K562 (cell line): ENCODE data around the gene PTPRT. TPM values are rescaled to one million over a fixed set of nuclear protein-coding genes. Genes with fewer than 3 reads are reported as not detected.

Source experiments
- ATAC-seq: fragments of 200-7000 bp; cut with Tn5 transposase; 3 replicates; pipeline ENCODE4 v1.9.1; 2020; ENCODE audit warnings: moderate library complexity
- BruUV-seq: library from RNA; stranded (reverse); fragments of 400-500 nt; replicated peaks from 2 replicates; lab custom pipeline; 2021; lab: Mats Ljungman, UMichigan
- CTCF ChIA-PET: fragments of 300-600 bp; formaldehyde crosslinking; extraction: SDS; loops from one replicate; lab custom pipeline; 2021; ENCODE audit warnings: low intra/inter-chr PET ratio; lab: Yijun Ruan, JAX
- POLR2A ChIA-PET: fragments of 300-600, 350-650 bp; sonication (Branson Sonifier 250); formaldehyde crosslinking; extraction: SDS; loops from one replicate; lab custom pipeline; 2021; ENCODE audit warnings: antibody characterized with exemption, inconsistent platforms; lab: Yijun Ruan, JAX
- DNase-seq, 4 experiments: peaks; one replicate each; pipeline versions ENCODE4 v3.0.0 to v3.0.0-alpha.2; 2011 to 2018; ENCODE audit warnings: low spot score in 3 of 4, mixed read lengths in 3 of 4; ENCODE audit errors: extremely low read depth in 1 of 4
- FAIRE-seq: peaks from 2 replicates; lab custom pipeline; 2011; peaks lifted over from hg19 to GRCh38; lab: Jason Lieb, UNC
- H2AFZ ChIP-seq: 2 replicates; pipeline ENCODE4 v1.6.0; 2011; ENCODE audit warnings: low read depth, low read length, control low read depth, inconsistent platforms
- H3K27ac ChIP-seq: fragments of 200-600 bp; 3 replicates; pipeline ENCODE4 v1.8.0; 2011; ENCODE audit warnings: low read depth, mild to moderate bottlenecking, control low read depth, inconsistent platforms, low read length, moderate library complexity, mixed read lengths; ENCODE audit errors: extremely low read depth
- H3K27me3 ChIP-seq, 2 experiments: fragments of 300-600 bp in 1 of 2; 2 replicates in 1 of 2; 3 replicates in 1 of 2; pipeline versions ENCODE4 v1.6.0 to v1.8.0; 2011; ENCODE audit warnings: inconsistent platforms in 2 of 2, low read length in 2 of 2, mild to moderate bottlenecking in 1 of 2, mixed read lengths in 1 of 2, moderate library complexity in 1 of 2; ENCODE audit not compliant: control insufficient read depth in 2 of 2, insufficient read depth in 2 of 2
- H3K36me3 ChIP-seq: fragments of 300-600 bp; 3 replicates; pipeline ENCODE4 v1.8.0; 2011; ENCODE audit warnings: mild to moderate bottlenecking, low read length, inconsistent platforms; ENCODE audit not compliant: control insufficient read depth, insufficient read depth
- H3K4me1 ChIP-seq, 2 experiments: fragments of 200-600 bp in 1 of 2; replicated peaks in 1 of 2; 2 replicates in 1 of 2; 3 replicates in 1 of 2; pipeline versions ENCODE4 v1.5.1 to v1.8.0; 2011; ENCODE audit warnings: inconsistent platforms in 2 of 2, low read length in 2 of 2, mild to moderate bottlenecking in 1 of 2, mixed read lengths in 1 of 2, moderate library complexity in 1 of 2; ENCODE audit not compliant: control insufficient read depth in 2 of 2, insufficient read depth in 2 of 2
- H3K4me2 ChIP-seq: 2 replicates; pipeline ENCODE4 v1.6.1; 2011; ENCODE audit warnings: low read length, control low read depth, inconsistent platforms, mixed read lengths; ENCODE audit not compliant: insufficient read depth
- H3K4me3 ChIP-seq: fragments of 200-600 bp; sonication (generic), shearing (Covaris generic); 2 replicates; pipeline ENCODE4 v1.5.1; 2016; ENCODE audit warnings: control low read depth, inconsistent platforms
- H3K79me2 ChIP-seq: fragments of 200-600 bp; 3 replicates; pipeline ENCODE4 v1.8.0; 2011; ENCODE audit warnings: low read length, inconsistent platforms; ENCODE audit not compliant: control insufficient read depth, insufficient read depth
- H3K9ac ChIP-seq, 2 experiments: 2 replicates each; pipeline versions ENCODE4 v1.6.0 to v1.6.1; 2011; ENCODE audit warnings: low read depth in 2 of 2, low read length in 2 of 2, control low read depth in 1 of 2, inconsistent platforms in 1 of 2, mild to moderate bottlenecking in 1 of 2, mixed read lengths in 1 of 2; ENCODE audit not compliant: insufficient read depth in 1 of 2
- H3K9me1 ChIP-seq: one replicate; pipeline ENCODE4 v1.6.0; 2011; ENCODE audit warnings: inconsistent platforms, mild to moderate bottlenecking, low read length, moderate library complexity; ENCODE audit not compliant: control insufficient read depth, insufficient read depth
- H3K9me3 ChIP-seq: replicated peaks from 2 replicates; pipeline ENCODE4 v1.5.1; 2011; ENCODE audit warnings: low read depth, low read length, inconsistent platforms; ENCODE audit not compliant: control insufficient read depth, insufficient read depth
- H4K20me1 ChIP-seq: replicated peaks from 2 replicates; pipeline ENCODE4 v1.6.1; 2011; ENCODE audit warnings: low read length, inconsistent platforms, mixed read lengths; ENCODE audit not compliant: control insufficient read depth, insufficient read depth
- ARID3B ChIP-seq: fragments of 250-450 bp; sonication (Bioruptor Pico); IDR thresholded peaks from 2 replicates; pipeline ENCODE4 v1.4.0; 2020; ENCODE audit warnings: borderline replicate concordance
- CBX5 ChIP-seq: IDR thresholded peaks from 2 replicates; pipeline ENCODE4 v1.6.1; 2014; ENCODE audit warnings: low read depth, borderline replicate concordance
- LARP7 ChIP-seq: fragments of 450-650 bp; IDR thresholded peaks from 2 replicates; pipeline ENCODE4 v1.6.1; 2016
- MEIS2 ChIP-seq: fragments of 450-650 bp; IDR thresholded peaks from 2 replicates; pipeline ENCODE4 v1.6.1; 2014; ENCODE audit warnings: mild to moderate bottlenecking; ENCODE audit not compliant: partially characterized antibody
- PPARD ChIP-seq: fragments of 250-450 bp; sonication (Bioruptor Pico); IDR thresholded peaks from 2 replicates; pipeline ENCODE4 v1.8.0; 2022; ENCODE audit warnings: inconsistent platforms, mild to moderate bottlenecking, moderate library complexity
- ZNF431 ChIP-seq: sonication (generic); formaldehyde crosslinking; IDR thresholded peaks from 2 replicates; pipeline ENCODE4 v1.8.0; 2022; ENCODE audit warnings: mild to moderate bottlenecking, missing genetic modification reagents
- WGBS: fragments of 100-300 bp; shearing (Covaris generic); methylation state at CpG from one replicate; pipeline ENCODE4 v1.1.6; 2016; ENCODE audit warnings: low coverage, mixed read lengths; ENCODE audit not compliant: insufficient coverage; ENCODE audit errors: missing lambda C conversion rate; 5-methylcytosine and 5-hydroxymethylcytosine counted together
- in situ Hi-C: fragments of 300-500 bp; cut with MboI; formaldehyde crosslinking; loops from 4 replicates; pipeline ENCODE4 v1.15.0; 2018; ENCODE audit warnings: inconsistent platforms, mixed read lengths
- intact Hi-C: fragments of 100-400 bp; cut with micrococcal nuclease; formaldehyde crosslinking; loops from 2 replicates; pipeline ENCODE4 v1.14.2; 2022
- polyA plus RNA-seq, 8 experiments: library from polyadenylated mRNA; depleted of rRNA in 4 of 8; stranded (reverse) in 5 of 8; unstranded in 3 of 8; fragments of >200 nt; fragmentation: Nextera tagmentation in 2 of 8; fragmentation: Illumina TruSeq in 1 of 8; extraction: Ambion mirVana in 2 of 8; extraction: Trizol in 1 of 8; gene quantifications; 2 replicates each; pipeline versions ENCODE4 v1.2.1 to v1.2.3, GENCODE V29; 2011 to 2014; ENCODE audit warnings: inconsistent platforms in 1 of 8, missing spikeins in 1 of 8
- total RNA-seq, 7 experiments: library from RNA; depleted of rRNA in 6 of 7; stranded (reverse); fragments of >200 nt in 6 of 7; fragmentation: Illumina TruSeq in 2 of 7; extraction: Trizol in 2 of 7; gene quantifications; 2 replicates each; pipeline versions ENCODE4 v1.2.1 to v1.2.3, GENCODE V29; 2011 to 2021; ENCODE audit warnings: low replicate concordance in 1 of 7

Gene PTPRT
- total and polyA plus RNA-seq, 9 of the 15 experiments (the other 6 are each of a cell fraction or from before 2014, with no cell fraction given) = not detected

GRCh38 chr20:42110301-42110700, 1079.4 kb downstream of the PTPRT start:
- DNase-seq = no peak
- BruUV-seq = no TSS peak
- H3K4me2 ChIP-seq = peak overlapping the region; percentile 25; the same call in 1 of the 2 replicates
- ChIA-PET CTCF (no interaction called here), POLR2A (interaction anchor here (0.6 to 1.1 kb wide), 3 partner anchors 9 to 57 kb away, joined by 3 read pairs; no protein-coding TSS in a partner anchor)
- no peaks in the 10 kb centered on the region for H3K9me1 ChIP-seq
- H2AFZ ChIP-seq = no peak overlapping the region
- no peak for FAIRE-seq
- TF ChIP-seq ZNF431 = no peak
- no peaks in the 10 kb centered on the region for H3K9me3 ChIP-seq
- no peaks in the 10 kb centered on the region for H3K4me1 ChIP-seq
- no peak overlapping the region for H3K9ac ChIP-seq
- intact Hi-C loops = no loop called here
- 3% methylated on average over 15 of the region's 15 CpGs for WGBS
- H3K36me3 ChIP-seq = no peaks in the 10 kb centered on the region
- no peak overlapping the region for H3K27ac ChIP-seq
- peaks cover 0 to 14% of the 10 kb centered on the region in 2 experiments; a peak in 3 of 5 replicates for H3K27me3 ChIP-seq
- H4K20me1 ChIP-seq = 0 out of 2 replicates have a peak, but pooled peaks cover 7% of the 10 kb centered on the region
- no peak overlapping the region for H3K4me3 ChIP-seq
- no peak for ATAC-seq
- H3K79me2 ChIP-seq = no peaks in the 10 kb centered on the region
- in situ Hi-C loops = no loop called here

- DNase-seq (no peak), FAIRE-seq (no peak), ATAC-seq (no peak)
- no peaks in the 10 kb centered on the region for H3K79me2 ChIP-seq
- ChIA-PET POLR2A (no interaction called here), CTCF (no interaction called here)
- in situ Hi-C loops = no loop called here
- no peaks in the 10 kb centered on the region for H3K9me3 ChIP-seq
- H3K27ac ChIP-seq = no peak overlapping the region
- H2AFZ ChIP-seq = no peak overlapping the region
- H3K36me3 ChIP-seq = no peaks in the 10 kb centered on the region
- no TSS peak for BruUV-seq
- TF ChIP-seq CBX5 (no peak), ARID3B (CRISPR knock-in tag) (no peak), MEIS2 (no peak), LARP7 (no peak), PPARD (CRISPR knock-in tag) (no peak)
- no peaks in the 10 kb centered on the region for H3K4me1 ChIP-seq
- H4K20me1 ChIP-seq = no peaks in the 10 kb centered on the region
- 0% methylated on average over 10 of the region's 12 CpGs for WGBS
- no peaks in the 10 kb centered on the region for H3K9me1 ChIP-seq
- H3K9ac ChIP-seq = no peak overlapping the region
- peaks cover 0 to 6% of the 10 kb centered on the region in 2 experiments; a peak in 1 of 5 replicates for H3K27me3 ChIP-seq
- intact Hi-C loops = no loop called here
- H3K4me3 ChIP-seq = no peak overlapping the region
- H3K4me2 ChIP-seq = no peak overlapping the region
These were observed 1087.7 kb downstream of the PTPRT start for GRCh38 chr20:42102000-42102399.
